ENCODE data around the gene PRAMEF1.

- TF ChIP-seq CTCF (IDR thresholded peaks at IDR 0.05) (no peak), POLR2A (IDR thresholded peaks at IDR 0.05) (no peak)
These were observed 45.2 kb upstream of the PRAMEF1 start, which contains the start of gene CFAP107 for GRCh38 chr1:12745992-12746323.
